CD4-positive, CD25-positive, alpha-beta regulatory T cell (primary cell): ENCODE results near the gene PAQR4. TPM values are rescaled to one million over a fixed set of nuclear protein-coding genes. Genes with fewer than 3 reads are reported as not detected.
"Not testable (repeated sequence)": the region's sequence is repeated elsewhere in the genome, so short reads cannot be mapped to it uniquely, and the experiment has no call there.

ENCODE experiments used
- ATAC-seq, 2 donors: fragments of 150-1000 bp; cut with Tn5 transposase; one replicate each; pipeline ENCODE4 v1.10.0; 2021; ENCODE audit warnings: low read depth in 2 of 2, moderate number of reproducible peaks in 2 of 2, moderate library complexity in 1 of 2
- DNase-seq, 3 donors: peaks; one replicate each; pipeline versions ENCODE4 v3.0.0 to v3.0.0-alpha.2; 2012 to 2022; ENCODE audit warnings: mixed read lengths in 1 of 3
- H3K27ac ChIP-seq: one replicate; pipeline ENCODE4 v1.7.0; 2013; ENCODE audit warnings: mild to moderate bottlenecking, low read length; ENCODE audit not compliant: insufficient read depth, poor library complexity, severe bottlenecking
- H3K27me3 ChIP-seq: one replicate; pipeline ENCODE4 v1.7.0; 2013; ENCODE audit warnings: low read length; ENCODE audit not compliant: control insufficient read depth, insufficient read depth
- H3K36me3 ChIP-seq: one replicate; pipeline ENCODE4 v1.7.0; 2013; ENCODE audit warnings: mild to moderate bottlenecking, low read length, moderate library complexity; ENCODE audit not compliant: control insufficient read depth, insufficient read depth
- H3K4me1 ChIP-seq: 2 replicates; pipeline ENCODE4 v1.7.0; 2013; ENCODE audit warnings: mild to moderate bottlenecking, low read length; ENCODE audit not compliant: insufficient read depth, control insufficient read depth, poor library complexity, severe bottlenecking
- H3K4me3 ChIP-seq: one replicate; pipeline ENCODE4 v1.7.0; 2013; ENCODE audit warnings: low read depth, mild to moderate bottlenecking, low read length, moderate library complexity
- H3K9me3 ChIP-seq, 2 experiments: 1 replicate in 1 of 2; 2 replicates in 1 of 2; pipeline ENCODE4 v1.7.0; 2013; ENCODE audit warnings: low read length in 2 of 2, mild to moderate bottlenecking in 1 of 2, moderate library complexity in 1 of 2; ENCODE audit not compliant: control insufficient read depth in 2 of 2
- H3K27ac Mint-ChIP-seq, 3 donors: one replicate each; pipeline ENCODE4 v1.8.0; 2020 to 2022; ENCODE audit warnings: mild to moderate bottlenecking in 3 of 3, mixed read lengths in 3 of 3, moderate library complexity in 2 of 3
- H3K27me3 Mint-ChIP-seq: one replicate; pipeline ENCODE4 v1.8.0; 2022; ENCODE audit warnings: mild to moderate bottlenecking, mixed read lengths
- H3K36me3 Mint-ChIP-seq: one replicate; pipeline ENCODE4 v1.8.0; 2020; ENCODE audit warnings: mixed read lengths
- H3K4me1 Mint-ChIP-seq, 4 donors: one replicate each; pipeline ENCODE4 v1.8.0; 2020 to 2022; ENCODE audit warnings: mixed read lengths in 4 of 4, mild to moderate bottlenecking in 1 of 4
- H3K4me3 Mint-ChIP-seq, 4 donors: one replicate each; pipeline ENCODE4 v1.8.0; 2020 to 2022; ENCODE audit warnings: mild to moderate bottlenecking in 4 of 4, mixed read lengths in 4 of 4, moderate library complexity in 3 of 4
- H3K9me3 Mint-ChIP-seq, 7 donors: one replicate each; pipeline ENCODE4 v1.8.0; 2020 to 2022; ENCODE audit warnings: mixed read lengths in 7 of 7, mild to moderate bottlenecking in 3 of 7, moderate library complexity in 2 of 7
- polyA plus RNA-seq, 4 donors: library from polyadenylated mRNA; unstranded; fragments of 300-500 nt; fragmentation: Illumina TruSeq; gene quantifications; one replicate each; pipeline ENCODE4 v1.2.3, GENCODE V29; 2021
- total RNA-seq: library from RNA; stranded (reverse); gene quantifications from one replicate; pipeline ENCODE4 v1.2.3, GENCODE V29; 2022

Gene PAQR4
- total and polyA plus RNA-seq, 5 donors from 2014 or later: 2.2 to 8.0 (median 5.6) TPM

GRCh38 chr16:2934450-2934849, 34.7 kb upstream of the PAQR4 start:
- peaks cover 15% of the 10 kb centered on the region for H3K36me3 Mint-ChIP-seq
- no peak overlapping the region for H3K27ac Mint-ChIP-seq

GRCh38 chr16:2936436-2937011, 32.6 kb upstream of the PAQR4 start:
- H3K27ac Mint-ChIP-seq: no peak overlapping the region
- no peak for ATAC-seq
- H3K9me3 Mint-ChIP-seq: no peaks in the 10 kb centered on the region
- H3K36me3 Mint-ChIP-seq: peaks cover 18% of the 10 kb centered on the region
- Histone ChIP-seq H3K27ac (no peak overlapping the region), H3K36me3 (peaks cover 46% of the 10 kb centered on the region), H3K9me3 (no peaks in the 10 kb centered on the region), H3K4me3 (no peak overlapping the region), H3K4me1 (no peaks in the 10 kb centered on the region), H3K27me3 (no peaks in the 10 kb centered on the region)
- H3K4me1 Mint-ChIP-seq: no peaks in the 10 kb centered on the region
- no peak overlapping the region for H3K4me3 Mint-ChIP-seq
- DNase-seq: no peak
- H3K27me3 Mint-ChIP-seq: no peaks in the 10 kb centered on the region

More at GRCh38 chr16:2934450-2934849, 34.7 kb upstream of the PAQR4 start:
- ATAC-seq: no peak
- H3K9me3 ChIP-seq: no peaks in the 10 kb centered on the region
- no peaks in the 10 kb centered on the region for H3K27me3 ChIP-seq
- no peaks in the 10 kb centered on the region for H3K27me3 Mint-ChIP-seq
- H3K4me3 Mint-ChIP-seq: no peak overlapping the region
- H3K4me1 ChIP-seq: no peaks in the 10 kb centered on the region
- DNase-seq: no peak
- no peak overlapping the region for H3K27ac ChIP-seq
- H3K4me3 ChIP-seq: no peak overlapping the region
- H3K36me3 ChIP-seq: peaks cover 26% of the 10 kb centered on the region
- no peaks in the 10 kb centered on the region for H3K9me3 Mint-ChIP-seq
- H3K4me1 Mint-ChIP-seq: no peaks in the 10 kb centered on the region

GRCh38 chr16:2937170-2937569, 32.0 kb upstream of the PAQR4 start:
- H3K27ac Mint-ChIP-seq: no peak overlapping the region
- H3K4me3 Mint-ChIP-seq: no peak overlapping the region
- peaks cover 19% of the 10 kb centered on the region for H3K36me3 Mint-ChIP-seq
- no peak overlapping the region for H3K4me3 ChIP-seq
- no peaks in the 10 kb centered on the region for H3K4me1 ChIP-seq
- H3K27me3 Mint-ChIP-seq: no peaks in the 10 kb centered on the region
- peaks cover 46% of the 10 kb centered on the region for H3K36me3 ChIP-seq
- H3K9me3 Mint-ChIP-seq: no peaks in the 10 kb centered on the region
- H3K9me3 ChIP-seq: no peaks in the 10 kb centered on the region
- ATAC-seq (no peak), DNase-seq (no peak)
- no peaks in the 10 kb centered on the region for H3K4me1 Mint-ChIP-seq
- H3K27me3 ChIP-seq: no peaks in the 10 kb centered on the region
- no peak overlapping the region for H3K27ac ChIP-seq

- no peak overlapping the region for H3K4me3 Mint-ChIP-seq
- no peak overlapping the region for H3K27ac Mint-ChIP-seq
- H3K36me3 Mint-ChIP-seq: peaks cover 26% of the 10 kb centered on the region
- DNase-seq: no peak
- no peak for ATAC-seq
- H3K9me3 Mint-ChIP-seq: no peaks in the 10 kb centered on the region
- Histone ChIP-seq H3K36me3 (peaks cover 53% of the 10 kb centered on the region), H3K27ac (no peak overlapping the region), H3K27me3 (no peaks in the 10 kb centered on the region), H3K4me1 (no peaks in the 10 kb centered on the region), H3K9me3 (no peaks in the 10 kb centered on the region), H3K4me3 (no peak overlapping the region)
- H3K27me3 Mint-ChIP-seq: no peaks in the 10 kb centered on the region
- H3K4me1 Mint-ChIP-seq: no peaks in the 10 kb centered on the region
Measured at GRCh38 chr16:2938206-2938605, 30.9 kb upstream of the PAQR4 start.

- DNase-seq (no peak), ATAC-seq (no peak)
- no peaks in the 10 kb centered on the region for H3K9me3 ChIP-seq
- Mint-ChIP-seq H3K9me3 (no peaks in the 10 kb centered on the region), H3K27me3 (no peaks in the 10 kb centered on the region), H3K27ac (no peak overlapping the region), H3K4me3 (no peak overlapping the region), H3K36me3 (peaks cover 20% of the 10 kb centered on the region), H3K4me1 (no peaks in the 10 kb centered on the region)
- no peaks in the 10 kb centered on the region for H3K27me3 ChIP-seq
- no peaks in the 10 kb centered on the region for H3K4me1 ChIP-seq
- H3K36me3 ChIP-seq: peaks cover 47% of the 10 kb centered on the region
- no peak overlapping the region for H3K4me3 ChIP-seq
- H3K27ac ChIP-seq: no peak overlapping the region
Measured at GRCh38 chr16:2939968-2940367, 29.2 kb upstream of the PAQR4 start.

GRCh38 chr16:2942045-2942444, 27.1 kb upstream of the PAQR4 start:
- Histone ChIP-seq H3K27ac (no peak overlapping the region), H3K4me3 (no peak overlapping the region), H3K36me3 (peaks cover 44% of the 10 kb centered on the region), H3K4me1 (no peaks in the 10 kb centered on the region), H3K9me3 (no peaks in the 10 kb centered on the region), H3K27me3 (no peaks in the 10 kb centered on the region)
- Mint-ChIP-seq H3K4me3 (no peak overlapping the region), H3K27me3 (no peaks in the 10 kb centered on the region), H3K9me3 (no peaks in the 10 kb centered on the region), H3K36me3 (peaks cover 22% of the 10 kb centered on the region), H3K4me1 (no peaks in the 10 kb centered on the region), H3K27ac (no peak overlapping the region)
- ATAC-seq: no peak
- DNase-seq: no peak

GRCh38 chr16:2943716-2944115, 25.4 kb upstream of the PAQR4 start:
- not testable (repeated sequence) for H3K27me3 Mint-ChIP-seq, H3K4me3 ChIP-seq, H3K27ac ChIP-seq, H3K9me3 ChIP-seq, H3K27me3 ChIP-seq, H3K4me1 ChIP-seq, DNase-seq, H3K27ac Mint-ChIP-seq, ATAC-seq, H3K9me3 Mint-ChIP-seq, H3K4me3 Mint-ChIP-seq, H3K4me1 Mint-ChIP-seq
- H3K36me3 Mint-ChIP-seq: peaks cover 25% of the 10 kb centered on the region
- peaks cover 35% of the 10 kb centered on the region for H3K36me3 ChIP-seq

GRCh38 chr16:2946649-2947048, 22.5 kb upstream of the PAQR4 start:
- Mint-ChIP-seq H3K27ac (no peak overlapping the region), H3K9me3 (no peaks in the 10 kb centered on the region), H3K36me3 (peaks cover 26% of the 10 kb centered on the region), H3K27me3 (no peaks in the 10 kb centered on the region), H3K4me1 (no peaks in the 10 kb centered on the region), H3K4me3 (no peak overlapping the region)
- Histone ChIP-seq H3K27me3 (no peaks in the 10 kb centered on the region), H3K9me3 (no peaks in the 10 kb centered on the region), H3K36me3 (peaks cover 9% of the 10 kb centered on the region), H3K27ac (no peak overlapping the region), H3K4me1 (no peaks in the 10 kb centered on the region), H3K4me3 (no peak overlapping the region)
- DNase-seq (no peak), ATAC-seq (no peak)
